GM12892 (cell line): Measurements from ENCODE around the gene NCAPG.

Source experiments
- POLR2A ChIP-seq: IDR thresholded peaks from 2 replicates; pipeline ENCODE4 v1.6.1; 2011; ENCODE audit warnings: low read depth, low read length, control low read depth
- POLR2AphosphoS5 ChIP-seq: IDR thresholded peaks from 2 replicates; pipeline ENCODE4 v1.6.1; 2011; ENCODE audit warnings: low read depth, low read length, control low read depth

DNA sequence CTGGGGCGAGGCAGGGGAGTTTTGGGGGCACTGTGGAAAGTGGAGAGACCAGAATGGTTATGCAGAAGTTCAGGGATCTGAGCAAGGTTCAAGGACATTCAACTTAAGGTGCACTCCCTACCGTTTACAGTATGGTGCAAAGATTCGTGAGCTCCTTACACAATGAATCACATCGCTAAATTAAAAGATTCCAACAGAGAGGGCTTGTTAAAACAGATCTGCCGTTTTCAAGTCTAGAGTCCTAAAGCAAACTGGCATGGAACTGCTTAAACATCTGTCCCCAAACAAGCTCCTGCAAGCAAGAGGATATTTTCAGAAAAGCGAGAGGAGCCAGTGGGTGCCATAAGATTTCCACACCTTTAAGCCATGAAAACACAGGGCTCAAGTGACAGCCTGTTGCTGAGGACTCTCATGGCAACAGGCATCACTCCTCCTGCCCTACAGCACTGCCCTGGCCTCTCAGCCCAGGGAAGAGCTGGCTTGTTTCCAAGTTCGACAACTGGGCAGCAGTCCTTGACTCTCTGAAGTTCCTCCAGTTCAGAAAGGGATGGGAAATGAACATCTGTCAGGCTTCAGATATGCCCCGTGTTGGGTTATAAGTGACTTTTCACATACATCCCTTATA, 39.4 kb upstream of the NCAPG start:
- TF ChIP-seq POLR2A: no peak
- TF ChIP-seq POLR2AphosphoS5: no peak
